Heart left ventricle (tissue), 13 donors: ENCODE data around the gene KCNJ12.
"Not testable (repeated sequence)": the region's sequence is repeated elsewhere in the genome, so short reads cannot be mapped to it uniquely, and the experiment has no call there.

Experiments used
- CTCF ChIP-seq, 12 donors: fragments of 200-600 bp; sonication (generic) in 4 of 12; IDR thresholded peaks; one replicate each; pipeline versions ENCODE4 v1.5.0 to v1.8.0; 2018 to 2022; ENCODE audit warnings: antibody characterized with exemption in 12 of 12, mild to moderate bottlenecking in 5 of 12
- POLR2A ChIP-seq, 2 donors: fragments of 450-650 bp; IDR thresholded peaks; one replicate each; pipeline ENCODE4 v1.6.1; 2017; ENCODE audit warnings: antibody characterized with exemption in 2 of 2, mild to moderate bottlenecking in 2 of 2, moderate library complexity in 2 of 2
- donor health status: ischemic (EF 13 %, LVEDD 7.1; RV severe dilation, severe dysfunction).
- donor health status: DM: no; HTN: yes; CAD: no.
- donor health status: DM: no; HTN: no; CAD: no.
- donor health status: ischemic (EF 25% LVEDD 6.9; RV normal size, moderate dysfunction).
- donor health status: ischemic (EF 25% LVEDD 5.7; RV mildly dilated, moderate dysfunction).
- donor health status: ischemic (EF 35%, LVEDD 5.7; RV mildly dilated, moderate dysfunction).
- donor health status: nonischemic (EF 11% LVEDD 7.7; RV severe dilation, severe dysfunction).
- donor health status: DM: yes; HTN: yes; CAD: no.
- donor health status: PGD.
- donor health status: ischemic (EF 29% LVEDD 5.4; RV normal size, mild dysfunction).
- donor health status: nonischemic (EF 23%, LVEDD 6.1; RV moderate dilation, normal function).

GRCh38 chr17:21405904-21406400 is 29.8 kb downstream of the KCNJ12 start:
- not testable (repeated sequence) for TF ChIP-seq POLR2A, CTCF (IDR thresholded peaks at IDR 0.05)
